Keratinocyte (primary cell): ENCODE data around the gene B4GALT2. TPM values are rescaled to one million over a fixed set of nuclear protein-coding genes. Genes with fewer than 3 reads are reported as not detected.

Source experiments
- DNase-seq: peaks from one replicate; pipeline ENCODE4 v3.0.0-alpha.2; 2011; ENCODE audit warnings: low read depth, missing footprints, low spot score
- FAIRE-seq: peaks from 2 replicates; lab custom pipeline; 2011; peaks lifted over from hg19 to GRCh38; lab: Jason Lieb, UNC
- H2AFZ ChIP-seq: 2 replicates; pipeline ENCODE4 v1.6.0; 2012; ENCODE audit warnings: low read length, control low read depth, inconsistent platforms; ENCODE audit not compliant: control insufficient read depth
- H3K27ac ChIP-seq: 2 replicates; pipeline ENCODE4 v1.5.1; 2011; ENCODE audit warnings: low read length; ENCODE audit not compliant: control insufficient read depth, insufficient read depth
- H3K27me3 ChIP-seq: 3 replicates; pipeline ENCODE4 v1.6.0; 2011; ENCODE audit warnings: low read length; ENCODE audit not compliant: control insufficient read depth, insufficient read depth; ENCODE audit errors: extremely low read depth
- H3K36me3 ChIP-seq, 2 experiments: 2 replicates in 1 of 2; 3 replicates in 1 of 2; pipeline ENCODE4 v1.5.1; 2011; ENCODE audit warnings: low read length in 2 of 2, mild to moderate bottlenecking in 1 of 2; ENCODE audit not compliant: control insufficient read depth in 2 of 2, insufficient read depth in 2 of 2; ENCODE audit errors: extremely low read depth in 1 of 2
- H3K4me1 ChIP-seq: 3 replicates; pipeline ENCODE4 v1.5.1; 2011; ENCODE audit warnings: low read length; ENCODE audit not compliant: control insufficient read depth, insufficient read depth; ENCODE audit errors: extremely low read depth
- H3K4me2 ChIP-seq: 3 replicates; pipeline ENCODE4 v1.6.0; 2011; ENCODE audit warnings: low read depth, low read length; ENCODE audit not compliant: control insufficient read depth, insufficient read depth; ENCODE audit errors: extremely low read depth
- H3K4me3 ChIP-seq, 3 experiments: fragments of 200-600 bp in 1 of 3; sonication (generic) in 1 of 3; 2 replicates in 2 of 3; 3 replicates in 1 of 3; pipeline ENCODE4 v1.5.1; 2011 to 2016; ENCODE audit warnings: low read length in 3 of 3, mild to moderate bottlenecking in 3 of 3, control low read depth in 2 of 3, inconsistent platforms in 1 of 3, low read depth in 1 of 3, mixed read lengths in 1 of 3, mixed run types in 1 of 3, moderate library complexity in 1 of 3; ENCODE audit not compliant: control insufficient read depth in 2 of 3, insufficient read depth in 2 of 3; ENCODE audit errors: extremely low read depth in 1 of 3
- H3K79me2 ChIP-seq: 2 replicates; pipeline ENCODE4 v1.6.0; 2012; ENCODE audit warnings: low read length; ENCODE audit not compliant: control insufficient read depth, insufficient read depth
- H3K9ac ChIP-seq: 3 replicates; pipeline ENCODE4 v1.6.0; 2011; ENCODE audit warnings: low read length; ENCODE audit not compliant: control insufficient read depth, insufficient read depth; ENCODE audit errors: extremely low read depth
- H3K9me1 ChIP-seq: 3 replicates; pipeline ENCODE4 v1.6.0; 2011; ENCODE audit warnings: low read length; ENCODE audit not compliant: control insufficient read depth, insufficient read depth; ENCODE audit errors: extremely low read depth
- H3K9me3 ChIP-seq: 2 replicates; pipeline ENCODE4 v1.5.1; 2012; ENCODE audit warnings: low read depth, low read length; ENCODE audit not compliant: control insufficient read depth
- H4K20me1 ChIP-seq: 3 replicates; pipeline ENCODE4 v1.6.0; 2011; ENCODE audit warnings: low read length; ENCODE audit not compliant: control insufficient read depth, insufficient read depth; ENCODE audit errors: extremely low read depth
- CTCF ChIP-seq, 3 experiments: IDR thresholded peaks in 1 of 3; conservative IDR thresholded peaks in 1 of 3; optimal IDR thresholded peaks in 1 of 3; 2 replicates in 2 of 3; 3 replicates in 1 of 3; pipeline versions ENCODE3 to v1.5.1; 2011; ENCODE audit warnings: low read length in 3 of 3, mild to moderate bottlenecking in 3 of 3, moderate library complexity in 2 of 3, control low read depth in 1 of 3, inconsistent platforms in 1 of 3; ENCODE audit not compliant: insufficient read depth in 2 of 3; ENCODE audit errors: extremely low read depth in 1 of 3
- EZH2 ChIP-seq: IDR thresholded peaks from one replicate; pipeline ENCODE4 v1.6.1; 2012; ENCODE audit warnings: inconsistent platforms, mild to moderate bottlenecking, low read length, moderate library complexity
- dilution Hi-C: fragments of 300-500 bp; cut with MboI; formaldehyde crosslinking; loops from one replicate; pipeline ENCODE4 v1.7.0; 2020; ENCODE audit warnings: low sequenced_read_pairs; ENCODE audit not compliant: extremely low pct_ligation_motif_present
- polyA plus RNA-seq, 5 experiments: library from polyadenylated mRNA; depleted of rRNA in 3 of 5; stranded (reverse) in 3 of 5; stranded (forward) in 1 of 5; unstranded in 1 of 5; fragments of >200 nt; gene quantifications; 1 replicate in 1 of 5; 2 replicates in 3 of 5; 3 replicates in 1 of 5; pipeline versions ENCODE4 v1.2.1 to v1.2.3, GENCODE V29; 2011 to 2012; ENCODE audit warnings: missing spikeins in 2 of 5, low read depth in 1 of 5, low replicate concordance in 1 of 5

Gene B4GALT2
- polyA plus RNA-seq, 1 donor (not counting 4 experiments of a cell fraction or from before 2014, with no cell fraction given), result 39.6 TPM

- no peaks in the 10 kb centered on the region for H4K20me1 ChIP-seq
- peaks cover 67% of the 10 kb centered on the region for H3K79me2 ChIP-seq
- no peak for FAIRE-seq
Measured at GRCh38 chr1:43979261-43979527, 184 bp downstream of the B4GALT2 start.

DNA sequence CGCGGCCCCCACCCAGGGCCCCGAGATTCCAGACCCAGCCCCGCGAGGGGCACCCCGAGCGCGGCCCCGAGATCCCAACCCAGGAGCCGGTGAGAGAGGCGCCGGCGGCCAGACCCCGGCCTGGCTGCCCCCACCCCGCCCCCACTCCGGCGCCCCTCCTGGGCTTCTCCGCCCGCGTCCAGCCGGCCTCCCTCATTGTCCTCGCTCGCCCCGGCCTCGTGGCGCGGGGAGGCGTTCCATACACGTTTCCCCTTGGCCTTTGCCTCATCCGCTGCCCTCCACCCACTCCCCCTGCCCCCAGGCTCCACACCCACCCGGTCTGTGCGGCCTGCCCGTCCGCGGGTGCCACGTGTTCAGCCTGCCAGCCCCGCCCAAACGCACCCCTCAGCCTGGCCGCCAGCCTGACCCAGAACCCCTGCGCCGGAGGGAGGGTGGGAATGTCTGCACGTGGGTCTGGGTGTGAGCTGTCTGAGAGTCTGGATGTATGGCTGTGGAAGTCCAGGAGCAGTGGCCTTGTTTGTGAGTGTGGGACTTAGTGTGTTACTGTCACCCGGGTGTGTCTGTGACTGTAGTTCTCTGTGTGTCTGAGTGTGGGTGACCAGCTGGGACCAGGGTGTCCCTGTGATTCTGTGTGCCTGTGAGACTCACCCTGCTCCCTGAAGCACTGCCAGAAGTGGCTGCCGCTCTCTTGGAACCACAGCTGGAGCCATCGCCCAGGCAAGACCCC, 681 bp downstream of the B4GALT2 start:
- no peak for TF ChIP-seq EZH2
- TF ChIP-seq CTCF (optimal IDR thresholded peaks at IDR 0.05 in 1 of 3, IDR thresholded peaks at IDR 0.05 in 1 of 3, conservative IDR thresholded peaks at IDR 0.05 in 1 of 3; ENCODE audit: extremely low read depth in 1 of 3, insufficient read depth in 2 of 3, low read length in 3 of 3), result no peak
- H3K36me3 ChIP-seq, result peaks cover 27 to 35% of the 10 kb centered on the region in 2 experiments
- H3K4me2 ChIP-seq, result peak overlapping the region; percentile 83
- peak overlapping the region; percentile 94 for H3K9ac ChIP-seq
- no peak overlapping the region for H2AFZ ChIP-seq
- no peaks in the 10 kb centered on the region for H3K27me3 ChIP-seq
- peak overlapping the region; percentile 51 to 74 (median 73) for H3K4me3 ChIP-seq
- FAIRE-seq (no peak), DNase-seq (peak; percentile 71)
- peaks cover 72% of the 10 kb centered on the region for H3K79me2 ChIP-seq
- H3K9me1 ChIP-seq, result no peaks in the 10 kb centered on the region
- peaks cover 41% of the 10 kb centered on the region for H3K4me1 ChIP-seq
- H4K20me1 ChIP-seq, result no peaks in the 10 kb centered on the region
- H3K27ac ChIP-seq, result peak overlapping the region; percentile 92
- no peaks in the 10 kb centered on the region for H3K9me3 ChIP-seq
- dilution Hi-C loops, result no loop called here

More at GRCh38 chr1:43979261-43979527, 184 bp downstream of the B4GALT2 start:
- no peak overlapping the region for H3K4me2 ChIP-seq
- no peak for DNase-seq
- no peak for TF ChIP-seq CTCF (optimal IDR thresholded peaks at IDR 0.05 in 1 of 3, IDR thresholded peaks at IDR 0.05 in 1 of 3, conservative IDR thresholded peaks at IDR 0.05 in 1 of 3; ENCODE audit: extremely low read depth in 1 of 3, insufficient read depth in 2 of 3, low read length in 3 of 3)
- TF ChIP-seq EZH2, result no peak
- H3K9me1 ChIP-seq, result no peaks in the 10 kb centered on the region
- no peaks in the 10 kb centered on the region for H3K27me3 ChIP-seq
- H3K9ac ChIP-seq, result peak overlapping the region; percentile 94
- H3K36me3 ChIP-seq, result peaks cover 23 to 31% of the 10 kb centered on the region in 2 experiments
- H2AFZ ChIP-seq, result no peak overlapping the region
- no peaks in the 10 kb centered on the region for H3K9me3 ChIP-seq
- H3K4me1 ChIP-seq, result peaks cover 43% of the 10 kb centered on the region
- dilution Hi-C loops, result no loop called here
- peak overlapping the region; percentile 92 for H3K27ac ChIP-seq
- peak overlapping the region; percentile 43 to 73 (median 51) for H3K4me3 ChIP-seq
